ENCODE measurements around the gene EARS2.

Gene EARS2

DNA sequence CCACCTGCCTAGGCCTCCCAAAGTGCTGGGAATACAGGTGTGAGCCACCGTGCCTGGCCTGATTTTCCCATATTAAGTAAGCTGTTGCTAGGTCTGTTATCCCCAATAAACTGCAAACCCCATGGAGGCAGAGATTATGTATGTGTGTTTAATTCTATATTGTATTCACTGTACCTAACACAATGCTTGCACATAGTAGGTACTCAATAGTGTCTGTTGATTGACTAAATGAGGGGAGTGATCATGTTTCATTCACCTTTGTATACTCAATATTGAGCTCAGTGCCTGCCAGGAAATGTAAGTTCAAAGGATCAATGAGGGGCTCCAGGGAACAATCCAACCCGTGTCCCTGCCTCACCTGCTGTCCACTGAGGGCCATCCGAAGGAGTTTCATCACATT, 32.3 kb downstream of the EARS2 start:
- no peaks in the 10 kb centered on the region for H3K79me2 ChIP-seq (ENCODE audit: insufficient read depth, low read length)
- no peak overlapping the region for H3K4me2 ChIP-seq (ENCODE audit: low read depth, low read length, poor library complexity, severe bottlenecking)
- H3K27ac ChIP-seq (ENCODE audit: low read depth, low read length) = no peak overlapping the region
- H3K36me3 ChIP-seq (ENCODE audit: low read length) = no peaks in the 10 kb centered on the region
- no peak overlapping the region for H2AFZ ChIP-seq (ENCODE audit: low read depth, low read length, severe bottlenecking)
- no peaks in the 10 kb centered on the region for H3K27me3 ChIP-seq (ENCODE audit: low read length)
- no peaks in the 10 kb centered on the region for H4K20me1 ChIP-seq (ENCODE audit: low read depth, low read length)
- no peak overlapping the region for H3K4me3 ChIP-seq (ENCODE audit: insufficient read depth, low read length, poor library complexity, severe bottlenecking)
- no peaks in the 10 kb centered on the region for H3K9me3 ChIP-seq (ENCODE audit: insufficient read depth, low read length)
- H3F3A ChIP-seq (ENCODE audit: insufficient read depth) = peaks cover 36% of the 10 kb centered on the region
- H3K9me2 ChIP-seq (replicated peaks; ENCODE audit: insufficient read depth, low read length) = no peaks in the 10 kb centered on the region
- TF ChIP-seq, protein P1, sequence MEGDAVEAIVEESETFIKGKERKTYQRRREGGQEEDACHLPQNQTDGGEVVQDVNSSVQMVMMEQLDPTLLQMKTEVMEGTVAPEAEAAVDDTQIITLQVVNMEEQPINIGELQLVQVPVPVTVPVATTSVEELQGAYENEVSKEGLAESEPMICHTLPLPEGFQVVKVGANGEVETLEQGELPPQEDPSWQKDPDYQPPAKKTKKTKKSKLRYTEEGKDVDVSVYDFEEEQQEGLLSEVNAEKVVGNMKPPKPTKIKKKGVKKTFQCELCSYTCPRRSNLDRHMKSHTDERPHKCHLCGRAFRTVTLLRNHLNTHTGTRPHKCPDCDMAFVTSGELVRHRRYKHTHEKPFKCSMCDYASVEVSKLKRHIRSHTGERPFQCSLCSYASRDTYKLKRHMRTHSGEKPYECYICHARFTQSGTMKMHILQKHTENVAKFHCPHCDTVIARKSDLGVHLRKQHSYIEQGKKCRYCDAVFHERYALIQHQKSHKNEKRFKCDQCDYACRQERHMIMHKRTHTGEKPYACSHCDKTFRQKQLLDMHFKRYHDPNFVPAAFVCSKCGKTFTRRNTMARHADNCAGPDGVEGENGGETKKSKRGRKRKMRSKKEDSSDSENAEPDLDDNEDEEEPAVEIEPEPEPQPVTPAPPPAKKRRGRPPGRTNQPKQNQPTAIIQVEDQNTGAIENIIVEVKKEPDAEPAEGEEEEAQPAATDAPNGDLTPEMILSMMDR (IDR thresholded peaks at IDR 0.05; ENCODE audit: insufficient read depth, low read length, poor library complexity, severe bottlenecking) = no peak
- no peak for TF ChIP-seq EZH2phosphoT487 (conservative IDR thresholded peaks at IDR 0.05; ENCODE audit: low read length)
- no peak overlapping the region for H3K9ac ChIP-seq (ENCODE audit: low read length)

DNA sequence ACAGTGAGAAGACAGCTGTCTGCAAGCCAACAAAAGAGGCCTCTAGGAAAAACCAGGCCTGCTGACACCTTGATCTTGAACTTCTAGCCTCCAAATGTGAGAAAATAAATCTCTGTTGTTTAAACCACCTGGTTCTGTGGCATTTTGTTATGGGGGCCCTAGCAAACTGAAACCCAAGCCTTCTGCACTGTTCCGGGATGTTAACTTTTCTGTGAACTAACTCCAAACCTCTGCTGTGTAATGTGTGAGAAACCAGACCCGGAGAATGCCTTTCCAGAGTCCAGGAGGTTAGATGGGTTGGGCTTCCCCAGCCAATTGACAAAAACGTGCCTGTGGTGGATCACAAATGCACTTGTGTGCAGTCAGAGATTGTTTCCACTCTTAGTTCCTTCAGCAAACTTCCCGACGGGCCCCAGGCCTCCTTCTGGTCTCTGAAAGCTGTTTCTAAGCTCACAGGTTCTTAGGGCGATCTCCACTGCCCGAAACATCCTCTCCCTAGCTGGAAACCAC, 33.2 kb downstream of the EARS2 start:
- Histone ChIP-seq H3K79me2 (ENCODE audit: insufficient read depth, low read length) (no peaks in the 10 kb centered on the region), H4K20me1 (ENCODE audit: low read depth, low read length) (no peaks in the 10 kb centered on the region), H2AFZ (ENCODE audit: low read depth, low read length, severe bottlenecking) (no peak overlapping the region), H3K9me2 (replicated peaks; ENCODE audit: insufficient read depth, low read length) (no peaks in the 10 kb centered on the region), H3K27me3 (ENCODE audit: low read length) (no peaks in the 10 kb centered on the region), H3K4me2 (ENCODE audit: low read depth, low read length, poor library complexity, severe bottlenecking) (no peak overlapping the region), H3K9ac (ENCODE audit: low read length) (no peak overlapping the region), H3K4me3 (ENCODE audit: insufficient read depth, low read length, poor library complexity, severe bottlenecking) (no peak overlapping the region), H3K9me3 (ENCODE audit: insufficient read depth, low read length) (no peaks in the 10 kb centered on the region), H3K27ac (ENCODE audit: low read depth, low read length) (peak overlapping the region; percentile 97), H3K36me3 (ENCODE audit: low read length) (no peaks in the 10 kb centered on the region), H3F3A (ENCODE audit: insufficient read depth) (peaks cover 46% of the 10 kb centered on the region)
- TF ChIP-seq EZH2phosphoT487 (conservative IDR thresholded peaks at IDR 0.05; ENCODE audit: low read length) = no peak
- TF ChIP-seq, protein P1 (IDR thresholded peaks at IDR 0.05; ENCODE audit: insufficient read depth, low read length, poor library complexity, severe bottlenecking) = no peak

DNA sequence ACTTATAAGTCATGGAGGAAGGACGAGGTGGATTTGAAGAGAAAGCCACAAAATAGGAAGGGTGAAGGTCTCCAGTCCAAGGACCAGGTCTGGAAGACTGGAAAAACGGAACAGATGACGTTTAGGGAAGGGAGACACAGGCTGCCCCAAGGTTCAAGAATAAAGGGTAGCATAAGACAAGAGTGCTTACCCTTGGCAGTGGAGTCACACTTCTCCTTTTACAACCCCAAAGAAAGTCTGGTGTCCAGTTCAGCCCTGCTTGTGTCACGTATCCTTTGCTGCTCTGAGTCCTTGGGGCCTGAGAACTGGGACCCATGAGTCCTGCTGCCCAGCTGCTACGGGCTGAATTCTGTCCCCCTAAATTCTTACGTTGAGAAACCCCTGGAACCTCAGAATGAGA, 33.8 kb downstream of the EARS2 start:
- H3K79me2 ChIP-seq (ENCODE audit: insufficient read depth, low read length) = no peaks in the 10 kb centered on the region
- H3K9me2 ChIP-seq (replicated peaks; ENCODE audit: insufficient read depth, low read length) = no peaks in the 10 kb centered on the region
- H3K27me3 ChIP-seq (ENCODE audit: low read length) = no peaks in the 10 kb centered on the region
- peaks cover 52% of the 10 kb centered on the region for H3F3A ChIP-seq (ENCODE audit: insufficient read depth)
- TF ChIP-seq EZH2phosphoT487 (conservative IDR thresholded peaks at IDR 0.05; ENCODE audit: low read length) = no peak
- TF ChIP-seq, protein P1 (IDR thresholded peaks at IDR 0.05; ENCODE audit: insufficient read depth, low read length, poor library complexity, severe bottlenecking) = no peak
- H3K9me3 ChIP-seq (ENCODE audit: insufficient read depth, low read length) = no peaks in the 10 kb centered on the region
- H3K4me3 ChIP-seq (ENCODE audit: insufficient read depth, low read length, poor library complexity, severe bottlenecking) = no peak overlapping the region
- H4K20me1 ChIP-seq (ENCODE audit: low read depth, low read length) = no peaks in the 10 kb centered on the region
- H2AFZ ChIP-seq (ENCODE audit: low read depth, low read length, severe bottlenecking) = no peak overlapping the region
- peak overlapping the region; percentile 97 for H3K27ac ChIP-seq (ENCODE audit: low read depth, low read length)
- no peaks in the 10 kb centered on the region for H3K36me3 ChIP-seq (ENCODE audit: low read length)
- no peak overlapping the region for H3K4me2 ChIP-seq (ENCODE audit: low read depth, low read length, poor library complexity, severe bottlenecking)
- no peak overlapping the region for H3K9ac ChIP-seq (ENCODE audit: low read length)
